NCI-H774 (cell line): ENCODE measurements around the gene NDUFB8.

ENCODE experiments used
- DNase-seq: peaks from one replicate; lab custom pipeline; 2025; lab: John Stamatoyannopoulos, UW

Gene NDUFB8

GRCh38 chr10:100506596-100507356 lies 22.9 kb downstream of the NDUFB8 start:
- DNase-seq, result no peak

- DNase-seq, result no peak
Measured at GRCh38 chr10:100505164-100505563, 24.5 kb downstream of the NDUFB8 start.

- no peak for DNase-seq
Measured at GRCh38 chr10:100504096-100504495, 25.6 kb downstream of the NDUFB8 start.

GRCh38 chr10:100502926-100503494 lies 26.7 kb downstream of the NDUFB8 start:
- DNase-seq, result no peak

GRCh38 chr10:100501423-100501822 lies 28.2 kb downstream of the NDUFB8 start:
- DNase-seq, result no peak

GRCh38 chr10:100498059-100498458 lies 31.6 kb downstream of the NDUFB8 start:
- no peak for DNase-seq

GRCh38 chr10:100496567-100496966 lies 33.1 kb downstream of the NDUFB8 start:
- no peak for DNase-seq

GRCh38 chr10:100490531-100490930 lies 39.1 kb downstream of the NDUFB8 start:
- DNase-seq, result no peak

GRCh38 chr10:100489396-100489795 lies 40.3 kb downstream of the NDUFB8 start:
- no peak for DNase-seq

GRCh38 chr10:100487529-100487928 lies 42.1 kb downstream of the NDUFB8 start:
- no peak for DNase-seq

- DNase-seq, result no peak
Measured at GRCh38 chr10:100485801-100486495, 43.7 kb downstream of the NDUFB8 start.

- no peak for DNase-seq
Measured at GRCh38 chr10:100485366-100485765, 44.3 kb downstream of the NDUFB8 start.

GRCh38 chr10:100483876-100484666 lies 45.6 kb downstream of the NDUFB8 start:
- no peak for DNase-seq

GRCh38 chr10:100482834-100483185 lies 46.9 kb downstream of the NDUFB8 start:
- no peak for DNase-seq

GRCh38 chr10:100482181-100482833 lies 47.4 kb downstream of the NDUFB8 start:
- DNase-seq, result peak; percentile 4

GRCh38 chr10:100481462-100482081 lies 48.1 kb downstream of the NDUFB8 start:
- peak; percentile 48 for DNase-seq

- no peak for DNase-seq
Measured at GRCh38 chr10:100480002-100480401, 49.7 kb downstream of the NDUFB8 start.

- no peak for DNase-seq
Measured at GRCh38 chr10:100479037-100479436, 50.6 kb downstream of the NDUFB8 start.

GRCh38 chr10:100477970-100478369 lies 51.7 kb downstream of the NDUFB8 start:
- DNase-seq, result no peak
